ENCODE data around the gene ALAS1. TPM values are rescaled to one million over a fixed set of nuclear protein-coding genes. Genes with fewer than 3 reads are reported as not detected.

The ALAS1 gene
- total RNA-seq, 2 experiments from 2014 or later = 34.4 to 43.6 TPM

GRCh38 chr3:52210550-52211046, 12.6 kb downstream of the ALAS1 start:
- no TSS peak for BruUV-seq (replicated peaks)
- Histone ChIP-seq H3K9me2 (ENCODE audit: insufficient read depth, low read length) (no peaks in the 10 kb centered on the region), H3K36me3 (ENCODE audit: insufficient read depth, low read length) (peaks cover 96% of the 10 kb centered on the region), H3K4me3 (ENCODE audit: low read depth, low read length, poor library complexity, severe bottlenecking) (no peak overlapping the region), H3K79me2 (ENCODE audit: insufficient read depth, low read depth, low read length) (no peaks in the 10 kb centered on the region), H3K4me2 (ENCODE audit: low read length) (no peak overlapping the region), H3K4me1 (ENCODE audit: insufficient read depth, low read length, poor library complexity, severe bottlenecking) (no peaks in the 10 kb centered on the region), H3K27ac (ENCODE audit: low read depth, low read length, poor library complexity, severe bottlenecking) (no peak overlapping the region), H3K9me3 (ENCODE audit: low read length) (no peaks in the 10 kb centered on the region), H4K20me1 (ENCODE audit: insufficient read depth, low read length) (no peaks in the 10 kb centered on the region), H2AFZ (ENCODE audit: low read length) (no peak overlapping the region)
- TF ChIP-seq EZH2phosphoT487 (IDR thresholded peaks at IDR 0.05; ENCODE audit: borderline replicate concordance, low read depth, low read length) (no peak), CTCF (conservative IDR thresholded peaks at IDR 0.05; ENCODE audit: low read length) (no peak)
- POLR2A ChIA-PET = interaction anchor here (2.5 kb wide), 1 partner anchor 9 kb away, joined by 8 read pairs; no protein-coding TSS in a partner anchor
- intact Hi-C loops (cut with micrococcal nuclease; ENCODE audit: unreplicated experiment) = no loop called here
- no peak for DNase-seq (ENCODE audit: low spot score)
- CTCF ChIA-PET (ENCODE audit: unreplicated experiment) = no interaction called here

- no peak for DNase-seq (ENCODE audit: low spot score)
- ChIA-PET CTCF (ENCODE audit: unreplicated experiment) (no interaction called here), POLR2A (no interaction called here)
- Histone ChIP-seq H2AFZ (ENCODE audit: low read length) (no peak overlapping the region), H3K36me3 (ENCODE audit: insufficient read depth, low read length) (peaks cover 93% of the 10 kb centered on the region), H3K9me3 (ENCODE audit: low read length) (no peaks in the 10 kb centered on the region), H3K27ac (ENCODE audit: low read depth, low read length, poor library complexity, severe bottlenecking) (no peak overlapping the region), H3K4me2 (ENCODE audit: low read length) (no peak overlapping the region), H3K9me2 (ENCODE audit: insufficient read depth, low read length) (no peaks in the 10 kb centered on the region), H4K20me1 (ENCODE audit: insufficient read depth, low read length) (no peaks in the 10 kb centered on the region), H3K4me3 (ENCODE audit: low read depth, low read length, poor library complexity, severe bottlenecking) (no peak overlapping the region), H3K4me1 (ENCODE audit: insufficient read depth, low read length, poor library complexity, severe bottlenecking) (no peaks in the 10 kb centered on the region), H3K79me2 (ENCODE audit: insufficient read depth, low read depth, low read length) (no peaks in the 10 kb centered on the region)
- TF ChIP-seq CTCF (conservative IDR thresholded peaks at IDR 0.05; ENCODE audit: low read length) (no peak), EZH2phosphoT487 (IDR thresholded peaks at IDR 0.05; ENCODE audit: borderline replicate concordance, low read depth, low read length) (no peak)
- BruUV-seq (replicated peaks) = no TSS peak
- intact Hi-C loops (cut with micrococcal nuclease; ENCODE audit: unreplicated experiment) = no loop called here
Observed at GRCh38 chr3:52211268-52211891, 13.4 kb downstream of the ALAS1 start.

GRCh38 chr3:52213005-52213404, 15.0 kb downstream of the ALAS1 start:
- Histone ChIP-seq H2AFZ (ENCODE audit: low read length) (no peak overlapping the region), H3K36me3 (ENCODE audit: insufficient read depth, low read length) (peaks cover 89% of the 10 kb centered on the region), H3K4me1 (ENCODE audit: insufficient read depth, low read length, poor library complexity, severe bottlenecking) (no peaks in the 10 kb centered on the region), H3K79me2 (ENCODE audit: insufficient read depth, low read depth, low read length) (no peaks in the 10 kb centered on the region), H3K9me2 (ENCODE audit: insufficient read depth, low read length) (no peaks in the 10 kb centered on the region), H3K4me3 (ENCODE audit: low read depth, low read length, poor library complexity, severe bottlenecking) (no peak overlapping the region), H4K20me1 (ENCODE audit: insufficient read depth, low read length) (no peaks in the 10 kb centered on the region), H3K9me3 (ENCODE audit: low read length) (no peaks in the 10 kb centered on the region), H3K27ac (ENCODE audit: low read depth, low read length, poor library complexity, severe bottlenecking) (no peak overlapping the region), H3K4me2 (ENCODE audit: low read length) (no peak overlapping the region)
- TF ChIP-seq CTCF (conservative IDR thresholded peaks at IDR 0.05; ENCODE audit: low read length) (no peak), EZH2phosphoT487 (IDR thresholded peaks at IDR 0.05; ENCODE audit: borderline replicate concordance, low read depth, low read length) (no peak)
- DNase-seq (ENCODE audit: low spot score) = no peak
- ChIA-PET POLR2A (no interaction called here), CTCF (ENCODE audit: unreplicated experiment) (no interaction called here)
- BruUV-seq (replicated peaks) = no TSS peak
- intact Hi-C loops (cut with micrococcal nuclease; ENCODE audit: unreplicated experiment) = no loop called here

Data from OCI-LY7 (cell line).